Stimulated activated naive CD4-positive, alpha-beta T cell (primary cell): ENCODE results near the gene VAV2.

Experiments used
- DNase-seq, 6 experiments: peaks; one replicate each; lab custom pipeline; 2025; lab: John Stamatoyannopoulos, UW

The VAV2 gene

GRCh38 chr9:133795049-133795448 lies 197.1 kb downstream of the VAV2 start:
- no peak for DNase-seq

GRCh38 chr9:133794016-133794760 lies 197.9 kb downstream of the VAV2 start:
- DNase-seq, result no peak

GRCh38 chr9:133793471-133793870 lies 198.7 kb downstream of the VAV2 start:
- DNase-seq, result no peak

GRCh38 chr9:133792721-133793470 lies 199.2 kb downstream of the VAV2 start:
- DNase-seq, result peak in 5 of 6 experiments; percentile 10 to 46 (median 33)

DNA sequence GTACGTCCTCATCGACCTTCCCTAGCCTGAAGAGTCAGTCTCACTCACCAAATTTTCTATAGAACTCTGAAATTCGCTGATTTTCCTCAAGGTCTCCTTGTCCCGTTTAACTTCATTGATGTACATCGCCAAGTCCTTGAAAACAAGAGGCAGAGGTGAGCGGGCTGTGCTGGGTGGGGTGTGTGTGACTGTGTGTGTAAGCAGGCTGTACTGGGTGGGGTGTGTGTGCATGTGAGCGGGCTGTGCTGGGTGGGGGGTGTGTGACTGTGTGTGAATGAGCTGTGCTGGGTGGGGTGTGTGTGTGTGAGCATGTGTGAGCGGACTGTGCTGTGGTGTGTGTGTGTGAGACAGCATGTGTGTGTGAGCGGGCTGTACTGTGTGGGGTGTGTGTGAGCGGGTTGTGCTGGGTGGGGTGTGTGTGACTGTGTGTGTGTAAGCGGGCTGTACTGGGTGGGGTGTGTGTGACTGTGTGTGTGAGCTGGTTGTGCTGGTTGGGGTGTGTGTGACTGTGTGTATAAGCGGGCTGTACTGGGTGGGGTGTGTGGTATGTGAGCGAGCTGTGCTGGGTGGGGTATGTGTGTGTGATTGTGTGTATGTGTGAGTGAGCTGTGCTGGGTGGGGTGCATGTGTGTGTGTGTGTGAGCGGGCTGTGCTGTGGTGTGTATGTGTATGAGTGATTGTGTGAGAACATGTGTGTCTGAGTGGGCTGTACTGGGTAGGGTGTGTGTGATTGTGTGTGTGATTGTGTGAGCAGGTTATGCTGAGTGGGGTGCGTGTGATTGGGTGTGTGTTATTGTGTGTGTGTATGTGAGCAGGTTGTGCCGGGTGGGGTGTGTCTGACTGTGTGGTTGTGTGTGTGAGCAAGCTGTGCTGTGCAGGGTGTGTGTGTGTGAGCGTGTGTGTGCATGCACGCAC lies 200.1 kb downstream of the VAV2 start:
- DNase-seq, result no peak

DNA sequence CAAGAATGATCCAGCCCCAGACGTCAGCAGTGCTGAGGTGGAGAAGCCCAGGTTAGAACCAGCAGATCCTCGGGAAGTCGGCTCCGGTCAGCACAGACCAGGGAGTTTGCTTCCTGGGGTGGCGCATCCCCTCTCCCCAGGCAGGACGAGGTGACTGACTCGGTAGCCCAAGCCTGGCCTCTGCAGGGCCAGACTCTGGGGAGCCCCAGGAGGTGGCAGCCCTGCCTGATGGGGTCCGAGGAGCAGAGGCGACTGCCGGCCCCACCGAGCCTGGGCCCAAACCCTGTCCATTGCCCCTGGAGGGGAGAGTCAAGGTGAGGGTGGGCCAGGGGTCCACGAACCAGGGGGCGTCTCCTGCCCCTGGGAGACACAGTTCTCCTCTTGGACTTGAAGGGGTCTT lies 201.1 kb downstream of the VAV2 start:
- DNase-seq, result no peak

DNA sequence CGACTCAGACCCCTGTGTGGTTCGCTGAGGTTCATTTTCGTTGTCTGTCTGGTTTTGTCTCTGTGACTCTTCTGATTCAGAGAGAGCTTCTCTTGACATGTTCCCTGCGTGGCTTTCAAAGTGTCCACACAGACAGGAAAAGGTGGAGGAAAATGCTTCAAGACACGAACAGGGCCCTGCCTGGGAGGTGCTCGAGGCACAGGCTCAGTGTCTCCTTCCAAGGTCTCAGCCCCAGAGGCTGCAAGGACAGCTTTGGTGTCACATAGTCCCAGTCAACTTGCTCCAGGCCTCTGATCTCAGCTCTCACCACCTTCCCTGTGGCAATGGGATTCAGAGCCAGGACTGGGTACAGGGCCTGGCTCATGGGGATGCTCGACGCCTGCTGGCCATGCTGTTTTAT lies 202.3 kb downstream of the VAV2 start:
- DNase-seq, result no peak

GRCh38 chr9:133788819-133789717 lies 203.1 kb downstream of the VAV2 start:
- DNase-seq, result no peak

DNA sequence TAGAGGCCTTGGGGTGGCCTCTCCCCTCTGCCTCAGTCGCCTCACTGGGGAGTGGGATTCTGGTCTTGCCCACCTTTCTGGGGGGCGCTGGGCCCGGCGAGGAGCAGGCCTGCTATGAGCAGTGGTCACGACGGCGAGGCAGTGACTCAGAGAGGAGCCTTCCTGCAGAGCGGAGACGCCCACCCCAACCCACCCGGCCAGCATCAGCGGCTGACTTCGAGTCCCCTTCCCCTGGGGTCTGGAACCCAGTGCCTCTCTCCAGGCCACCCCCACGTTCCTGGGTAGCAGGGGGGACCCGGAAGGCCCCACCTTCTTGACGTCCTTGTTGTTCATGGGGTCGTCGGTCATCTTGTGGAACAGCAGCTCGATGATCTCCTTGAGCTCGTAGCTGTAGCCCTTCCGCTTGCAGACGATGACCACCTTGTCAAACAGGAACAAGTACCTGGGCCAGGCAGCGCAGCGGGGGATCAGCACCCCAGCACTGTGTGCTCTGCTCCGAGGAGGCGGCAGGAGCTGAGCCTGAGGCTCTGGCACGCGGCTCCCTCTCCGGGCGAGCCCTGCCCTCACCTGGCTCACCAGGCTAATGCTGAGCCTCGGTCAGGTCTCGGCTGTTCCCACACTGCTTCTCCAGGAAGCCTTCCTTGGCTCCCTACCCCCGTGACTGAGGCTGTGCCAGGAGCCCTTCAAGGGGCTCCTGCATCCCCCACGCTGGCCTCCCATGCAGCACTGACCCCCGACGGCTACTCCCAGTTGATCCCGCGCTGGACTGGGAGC lies 203.9 kb downstream of the VAV2 start:
- no peak for DNase-seq

DNA sequence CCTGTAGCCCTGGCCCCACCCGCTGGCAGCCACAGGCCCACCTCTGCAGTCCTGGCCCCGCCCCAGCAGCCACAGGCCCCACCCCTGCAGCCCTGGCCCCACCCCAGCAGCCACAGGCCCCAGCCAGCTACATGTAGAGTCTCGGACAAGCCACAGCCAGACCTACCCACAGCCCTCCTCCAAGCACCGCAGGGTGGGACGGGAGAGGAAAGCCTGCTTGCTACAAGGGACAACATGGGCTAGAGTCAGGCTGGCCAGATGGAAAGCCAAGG lies 204.4 kb downstream of the VAV2 start:
- DNase-seq, result no peak

DNA sequence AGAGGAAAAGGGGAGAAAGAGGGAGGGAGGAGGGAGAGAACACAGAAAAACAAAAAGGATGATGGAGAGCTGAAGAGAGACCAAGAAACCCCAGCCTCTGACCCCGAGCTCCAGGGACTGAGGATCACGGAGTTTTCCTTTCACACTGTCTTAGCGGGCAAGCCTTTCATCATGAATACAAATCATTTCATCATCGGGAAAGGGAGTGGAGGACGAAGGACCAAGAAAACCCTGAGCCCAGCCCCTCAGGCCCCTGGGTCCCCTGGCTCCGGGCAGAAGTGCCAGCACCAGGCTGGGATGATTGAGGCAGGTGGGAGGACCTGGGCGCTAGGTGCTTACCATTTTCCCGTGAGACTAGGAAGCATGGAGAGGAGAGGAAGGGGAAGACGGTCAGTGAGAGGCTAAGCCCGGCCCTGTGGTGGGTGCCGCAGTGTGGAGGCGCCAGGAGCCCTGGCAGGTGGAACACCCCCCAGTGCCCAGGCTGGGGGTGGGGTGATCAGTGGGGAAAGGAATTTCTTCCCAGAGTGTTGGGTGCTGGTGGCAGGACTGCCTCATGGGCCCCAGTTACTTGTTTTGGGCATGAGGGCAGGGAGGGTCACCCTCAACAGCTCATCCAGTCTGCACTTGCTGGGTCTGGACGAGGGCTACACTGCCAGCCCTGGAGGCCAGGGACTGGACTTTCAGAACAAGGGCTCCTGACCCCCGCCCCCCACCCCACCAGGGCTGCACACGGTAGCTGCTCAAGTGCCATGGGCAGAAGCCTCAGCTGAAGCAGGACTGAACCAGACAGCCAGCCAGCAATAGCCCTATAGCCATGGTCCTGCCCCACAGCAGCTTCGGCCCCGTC lies 205.0 kb downstream of the VAV2 start:
- DNase-seq, result no peak

DNA sequence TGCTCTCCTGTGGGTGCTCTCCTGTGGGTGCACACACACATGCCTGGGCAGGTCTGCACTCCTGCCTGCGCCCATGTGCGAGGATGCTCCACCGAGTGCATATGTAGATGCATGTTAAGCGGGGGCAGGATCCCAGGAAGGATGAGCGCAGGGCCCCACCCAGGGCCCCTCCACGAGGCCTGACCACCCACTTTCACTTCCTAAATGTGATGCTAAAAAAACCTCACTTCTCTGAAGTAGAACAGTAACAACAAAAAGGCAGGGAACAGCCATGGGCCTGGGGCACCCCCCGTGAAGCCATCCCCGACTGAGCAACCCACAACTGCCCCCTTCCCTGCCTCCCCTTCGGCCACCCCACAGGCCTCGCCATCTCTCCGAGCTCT lies 205.8 kb downstream of the VAV2 start:
- DNase-seq, result no peak

DNA sequence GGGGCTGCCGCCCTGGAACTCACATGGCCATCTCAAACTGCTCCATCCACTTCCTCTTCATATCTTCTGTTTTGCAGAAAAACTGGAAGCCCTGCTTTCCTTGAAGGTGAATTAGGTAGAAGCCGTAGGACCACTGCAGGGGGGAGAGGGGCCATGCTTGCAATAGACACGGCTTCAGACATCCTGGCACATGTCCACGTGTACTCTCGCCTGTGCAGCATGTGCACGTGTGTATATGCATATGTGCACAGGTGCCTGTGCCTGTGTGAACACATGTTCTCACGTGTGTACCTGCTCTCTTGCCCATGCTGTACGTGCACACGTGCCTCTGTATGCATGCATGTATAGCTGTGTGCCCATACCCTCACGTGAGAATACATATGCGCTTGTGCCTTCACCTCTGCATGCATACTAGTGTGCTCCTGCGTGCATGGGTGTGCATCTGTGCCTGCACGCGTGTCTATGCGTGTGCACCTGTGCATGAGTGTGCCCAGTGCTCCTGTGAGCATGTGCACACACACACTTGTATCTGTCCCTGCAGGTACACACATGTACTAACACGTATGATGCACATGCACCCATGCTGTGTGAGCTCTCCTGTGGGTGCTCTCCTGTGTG lies 206.3 kb downstream of the VAV2 start:
- no peak for DNase-seq

DNA sequence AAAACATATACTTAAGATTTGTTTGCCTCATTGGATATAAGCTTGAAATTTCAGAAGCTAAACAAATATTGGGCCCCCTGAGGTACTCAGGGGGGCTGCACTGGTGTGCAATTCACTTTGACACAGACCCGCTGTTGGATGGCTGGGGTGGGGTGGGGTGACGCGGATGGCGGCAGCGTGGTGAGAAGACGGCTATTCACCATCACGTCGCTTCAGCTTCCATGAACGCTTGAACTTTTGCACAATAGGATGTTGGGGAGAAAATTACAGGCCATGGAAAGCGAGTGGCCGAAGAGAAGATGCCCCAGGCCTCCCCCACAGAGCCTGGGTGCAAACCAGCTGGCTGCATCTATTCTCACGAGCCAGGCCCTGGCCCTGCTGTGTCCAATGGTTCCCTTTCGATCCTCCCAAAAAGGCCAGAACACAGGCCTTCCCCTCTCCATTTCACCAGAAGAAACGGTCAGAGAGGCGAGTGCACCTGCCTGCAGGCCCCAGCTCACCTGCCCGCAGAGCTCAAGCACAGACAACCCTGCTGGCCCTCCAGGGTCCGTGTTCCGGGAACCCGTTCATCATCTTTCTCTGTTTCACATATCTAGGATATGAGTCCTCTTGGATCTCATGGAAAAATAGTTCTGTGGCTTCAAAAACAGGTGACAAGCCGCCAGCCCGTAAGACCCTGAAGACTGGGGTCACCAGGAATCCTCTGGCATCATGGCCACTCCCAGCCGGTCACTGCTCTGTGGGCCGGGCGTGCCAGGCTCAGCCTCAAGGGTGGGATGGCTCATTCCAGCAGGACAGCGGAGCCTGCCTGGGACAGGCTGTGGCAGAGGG lies 207.2 kb downstream of the VAV2 start:
- no peak for DNase-seq

DNA sequence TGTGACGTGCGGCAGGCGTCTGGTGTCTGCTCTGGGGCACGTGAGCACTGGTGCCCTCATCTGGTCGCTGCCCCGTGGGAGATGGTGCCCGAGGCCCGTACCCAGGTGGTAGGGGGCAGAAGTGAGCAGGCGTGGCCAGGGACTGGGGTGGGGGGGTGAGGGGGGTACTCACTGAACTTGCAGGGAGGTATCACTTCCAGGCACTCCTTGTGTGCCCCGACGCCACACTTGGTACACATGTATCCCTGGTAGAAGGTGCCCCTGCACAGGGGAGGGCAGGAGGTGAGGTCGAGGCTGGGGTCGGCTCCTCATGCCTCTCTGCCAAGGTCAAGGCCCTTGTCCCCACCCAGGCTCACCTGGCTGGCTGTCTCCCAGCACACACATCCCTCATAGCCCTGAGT lies 208.8 kb downstream of the VAV2 start:
- no peak for DNase-seq

- DNase-seq, result peak; percentile 19 to 59 (median 44)
Observed at GRCh38 chr9:133782157-133783130, 209.7 kb downstream of the VAV2 start.

GRCh38 chr9:133781828-133782135 lies 210.3 kb downstream of the VAV2 start:
- no peak for DNase-seq
